DMS53 treated with DMSO at 0.1 percent for 48 hours (cell line): ENCODE data around the gene CHST8.
"Not testable (repeated sequence)": the region's sequence is repeated elsewhere in the genome, so short reads cannot be mapped to it uniquely, and the experiment has no call there.

ENCODE experiments used
- DNase-seq: peaks from one replicate; lab custom pipeline; 2025; ENCODE audit not compliant: unreplicated experiment; lab: John Stamatoyannopoulos, UW

The CHST8 gene

GRCh38 chr19:33641261-33641660, 19.5 kb downstream of the CHST8 start:
- DNase-seq = no peak

- DNase-seq = no peak
Measured at GRCh38 chr19:33641956-33642498, 20.3 kb downstream of the CHST8 start.

GRCh38 chr19:33644284-33644836, 22.6 kb downstream of the CHST8 start:
- DNase-seq = no peak

- DNase-seq = no peak
Measured at GRCh38 chr19:33646306-33646705, 24.6 kb downstream of the CHST8 start.

GRCh38 chr19:33647146-33647545, 25.4 kb downstream of the CHST8 start:
- DNase-seq = no peak

- no peak for DNase-seq
Measured at GRCh38 chr19:33649627-33650305, 28.0 kb downstream of the CHST8 start.

- DNase-seq = no peak
Measured at GRCh38 chr19:33653684-33654083, 31.9 kb downstream of the CHST8 start.

GRCh38 chr19:33654840-33655508, 33.2 kb downstream of the CHST8 start:
- DNase-seq = no peak

GRCh38 chr19:33659835-33660234, 38.1 kb downstream of the CHST8 start:
- DNase-seq = no peak

- DNase-seq = no peak
Measured at GRCh38 chr19:33660410-33661124, 38.8 kb downstream of the CHST8 start.

- no peak for DNase-seq
Measured at GRCh38 chr19:33661336-33661735, 39.6 kb downstream of the CHST8 start.

- DNase-seq = no peak
Measured at GRCh38 chr19:33662391-33663092, 40.8 kb downstream of the CHST8 start.

- DNase-seq = not testable (repeated sequence)
Measured at GRCh38 chr19:33663316-33663715, 41.6 kb downstream of the CHST8 start.

- DNase-seq = no peak
Measured at GRCh38 chr19:33664744-33665143, 43.0 kb downstream of the CHST8 start.

GRCh38 chr19:33665776-33666595, 44.2 kb downstream of the CHST8 start:
- DNase-seq = no peak

GRCh38 chr19:33667141-33667650, 45.4 kb downstream of the CHST8 start:
- no peak for DNase-seq

- no peak for DNase-seq
Measured at GRCh38 chr19:33667881-33668280, 46.1 kb downstream of the CHST8 start.

- no peak for DNase-seq
Measured at GRCh38 chr19:33668968-33669367, 47.2 kb downstream of the CHST8 start.

- DNase-seq = no peak
Measured at GRCh38 chr19:33669376-33669775, 47.6 kb downstream of the CHST8 start.

- DNase-seq = no peak
Measured at GRCh38 chr19:33670398-33670797, 48.6 kb downstream of the CHST8 start.
